H9 (cell line): ENCODE data around the gene ZNF71. TPM values are rescaled to one million over a fixed set of nuclear protein-coding genes. Genes with fewer than 3 reads are reported as not detected.

ENCODE experiments used
- DNase-seq: peaks from one replicate; pipeline ENCODE4 v3.0.0-alpha.2; 2017
- H2AFZ ChIP-seq: one replicate; pipeline ENCODE4 v1.6.1; 2013; ENCODE audit warnings: mild to moderate bottlenecking, low read length, control low read depth, moderate library complexity
- H2AK5ac ChIP-seq: 2 replicates; pipeline ENCODE4 v1.6.1; 2013; ENCODE audit warnings: low read length, control low read depth, mixed read lengths; ENCODE audit not compliant: insufficient read length
- H2BK120ac ChIP-seq: one replicate; pipeline ENCODE4 v1.6.1; 2013; ENCODE audit warnings: low read depth, mild to moderate bottlenecking, low read length, control low read depth, inconsistent platforms; ENCODE audit not compliant: poor library complexity, severe bottlenecking
- H2BK12ac ChIP-seq: 2 replicates; pipeline ENCODE4 v1.6.1; 2013; ENCODE audit warnings: low read length, control low read depth, mixed read lengths, low read depth; ENCODE audit not compliant: insufficient read length
- H2BK15ac ChIP-seq: 2 replicates; pipeline ENCODE4 v1.6.1; 2013; ENCODE audit warnings: low read depth, low read length, control low read depth
- H2BK20ac ChIP-seq: one replicate; pipeline ENCODE4 v1.6.1; 2013; ENCODE audit warnings: low read depth, mild to moderate bottlenecking, low read length, control low read depth, inconsistent platforms; ENCODE audit not compliant: poor library complexity, severe bottlenecking
- H2BK5ac ChIP-seq: 2 replicates; pipeline ENCODE4 v1.6.1; 2013; ENCODE audit warnings: low read length, control low read depth, mixed read lengths; ENCODE audit not compliant: insufficient read length
- H3K14ac ChIP-seq: 2 replicates; pipeline ENCODE4 v1.6.1; 2013; ENCODE audit warnings: low read length, control low read depth; ENCODE audit not compliant: insufficient read depth
- H3K18ac ChIP-seq: 2 replicates; pipeline ENCODE4 v1.6.1; 2013; ENCODE audit warnings: low read depth, mild to moderate bottlenecking, mixed read lengths, low read length, control low read depth; ENCODE audit not compliant: insufficient read length
- H3K23ac ChIP-seq: 2 replicates; pipeline ENCODE4 v1.6.1; 2013; ENCODE audit warnings: low read length, control low read depth, mixed read lengths, low read depth; ENCODE audit not compliant: insufficient read length
- H3K23me2 ChIP-seq: 2 replicates; pipeline ENCODE4 v1.6.1; 2013; ENCODE audit warnings: low read depth, mild to moderate bottlenecking, mixed read lengths, low read length, control low read depth; ENCODE audit not compliant: insufficient read length, poor library complexity, severe bottlenecking
- H3K27ac ChIP-seq: 2 replicates; pipeline ENCODE4 v1.5.1; 2013; ENCODE audit warnings: low read length, control low read depth, mixed read lengths, low read depth; ENCODE audit not compliant: insufficient read length
- H3K27me3 ChIP-seq: 2 replicates; pipeline ENCODE4 v1.6.1; 2013; ENCODE audit warnings: low read length, control low read depth, inconsistent platforms; ENCODE audit not compliant: insufficient read depth
- H3K4ac ChIP-seq: 2 replicates; pipeline ENCODE4 v1.6.1; 2013; ENCODE audit warnings: low read depth, mild to moderate bottlenecking, control low read depth, inconsistent platforms, low read length, moderate library complexity
- H3K4me1 ChIP-seq: 2 replicates; pipeline ENCODE4 v1.6.1; 2013; ENCODE audit warnings: low read length, control low read depth, inconsistent platforms; ENCODE audit not compliant: insufficient read depth
- H3K4me2 ChIP-seq: 2 replicates; pipeline ENCODE4 v1.6.1; 2013; ENCODE audit warnings: low read length, control low read depth, mixed read lengths; ENCODE audit not compliant: insufficient read length, insufficient read depth
- H3K56ac ChIP-seq: 2 replicates; pipeline ENCODE4 v1.6.1; 2013; ENCODE audit warnings: low read depth, mild to moderate bottlenecking, mixed read lengths, low read length, control low read depth; ENCODE audit not compliant: insufficient read length
- H3K79me1 ChIP-seq: 2 replicates; pipeline ENCODE4 v1.6.1; 2013; ENCODE audit warnings: low read depth, mild to moderate bottlenecking, moderate library complexity, low read length, control low read depth, inconsistent platforms; ENCODE audit not compliant: insufficient read depth, poor library complexity, severe bottlenecking
- H3K79me2 ChIP-seq: 2 replicates; pipeline ENCODE4 v1.6.1; 2013; ENCODE audit warnings: low read length, control low read depth, inconsistent platforms; ENCODE audit not compliant: insufficient read depth
- H3K9ac ChIP-seq: 2 replicates; pipeline ENCODE4 v1.6.1; 2013; ENCODE audit warnings: low read length, control low read depth, mixed read lengths; ENCODE audit not compliant: insufficient read length; ENCODE audit errors: extremely low read depth
- H3K9me3 ChIP-seq: one replicate; pipeline ENCODE4 v1.6.1; 2013; ENCODE audit warnings: low read depth, low read length, inconsistent platforms; ENCODE audit not compliant: control insufficient read depth
- H3T11ph ChIP-seq: one replicate; pipeline ENCODE4 v1.6.1; 2013; ENCODE audit warnings: mild to moderate bottlenecking, low read length, control low read depth, inconsistent platforms
- H4K20me1 ChIP-seq: one replicate; pipeline ENCODE4 v1.6.1; 2013; ENCODE audit not compliant: control insufficient read depth, insufficient read length, insufficient read depth
- H4K5ac ChIP-seq: 2 replicates; pipeline ENCODE4 v1.6.1; 2013; ENCODE audit warnings: low read depth, mild to moderate bottlenecking, mixed read lengths, low read length, control low read depth; ENCODE audit not compliant: insufficient read length
- H4K8ac ChIP-seq: replicated peaks from 2 replicates; pipeline ENCODE4 v1.6.1; 2013; ENCODE audit warnings: low read length, control low read depth, mixed read lengths, low read depth; ENCODE audit not compliant: insufficient read length
- H4K91ac ChIP-seq: 2 replicates; pipeline ENCODE4 v1.6.1; 2013; ENCODE audit warnings: low read depth, mild to moderate bottlenecking, moderate library complexity, mixed read lengths, low read length, control low read depth; ENCODE audit not compliant: insufficient read length
- H3K27ac Mint-ChIP-seq, 3 experiments: 2 replicates in 2 of 3; 3 replicates in 1 of 3; pipeline ENCODE4 v1.8.0; 2020 to 2021; ENCODE audit warnings: mixed read lengths in 3 of 3, mild to moderate bottlenecking in 1 of 3, moderate library complexity in 1 of 3
- H3K27me3 Mint-ChIP-seq: 2 replicates; pipeline ENCODE4 v1.8.0; 2021; ENCODE audit warnings: low read depth, mild to moderate bottlenecking, moderate library complexity, mixed read lengths
- H3K36me3 Mint-ChIP-seq, 3 experiments: 2 replicates in 2 of 3; 3 replicates in 1 of 3; pipeline ENCODE4 v1.8.0; 2020 to 2021; ENCODE audit warnings: low read depth in 3 of 3, mixed read lengths in 3 of 3; ENCODE audit not compliant: insufficient read depth in 1 of 3
- H3K4me1 Mint-ChIP-seq, 2 experiments: 2 replicates each; pipeline ENCODE4 v1.8.0; 2020; ENCODE audit warnings: mixed read lengths in 2 of 2
- H3K4me3 Mint-ChIP-seq, 2 experiments: 2 replicates in 1 of 2; 3 replicates in 1 of 2; pipeline ENCODE4 v1.8.0; 2020 to 2021; ENCODE audit warnings: mild to moderate bottlenecking in 2 of 2, mixed read lengths in 2 of 2, moderate library complexity in 1 of 2
- H3K9me3 Mint-ChIP-seq, 2 experiments: 2 replicates in 1 of 2; 3 replicates in 1 of 2; pipeline ENCODE4 v1.8.0; 2020; ENCODE audit warnings: mild to moderate bottlenecking in 2 of 2, mixed read lengths in 2 of 2, moderate library complexity in 1 of 2
- WGBS: extraction: QIAGEN DNeasy Blood & Tissue Kit; methylation state at CpG from one replicate; pipeline ENCODE4 v1.1.7; 2013; ENCODE audit warnings: missing lambda C conversion rate, low lambda C conversion rate, mixed read lengths; ENCODE audit not compliant: insufficient read length; ENCODE audit errors: extremely low coverage; 5-methylcytosine and 5-hydroxymethylcytosine counted together
- total RNA-seq: library from RNA; stranded (reverse); gene quantifications from 2 replicates; pipeline ENCODE4 v1.2.1, GENCODE V29; 2021
- TF ChIP-seq, protein P1 (sequence below): fragments of 200-600 bp; sonication (generic); conservative IDR thresholded peaks from 3 replicates; pipeline ENCODE4 v1.8.0; 2021; ENCODE audit warnings: antibody characterized with exemption, mild to moderate bottlenecking

Gene ZNF71
- total RNA-seq, 1 experiment from 2014 or later = 7.2 TPM

DNA sequence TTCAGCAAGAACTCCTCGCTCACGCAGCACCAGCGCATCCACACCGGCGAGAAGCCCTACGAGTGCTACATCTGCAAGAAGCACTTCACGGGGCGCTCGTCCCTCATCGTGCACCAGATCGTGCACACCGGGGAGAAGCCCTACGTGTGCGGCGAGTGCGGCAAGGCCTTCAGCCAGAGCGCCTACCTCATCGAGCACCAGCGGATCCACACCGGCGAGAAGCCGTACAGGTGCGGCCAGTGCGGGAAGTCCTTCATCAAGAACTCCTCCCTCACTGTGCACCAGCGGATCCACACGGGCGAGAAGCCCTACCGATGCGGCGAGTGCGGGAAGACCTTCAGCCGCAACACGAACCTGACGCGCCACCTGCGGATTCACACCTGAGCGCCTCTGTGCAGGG, 27.3 kb downstream of the ZNF71 start:
- Mint-ChIP-seq H3K4me3 (no peak overlapping the region), H3K9me3 (peaks cover 88 to 94% of the 10 kb centered on the region in 2 experiments)

More for the DNA sequence above, 27.3 kb downstream of the ZNF71 start:
- no peak overlapping the region for H3K14ac ChIP-seq
- H3K27ac ChIP-seq = no peak overlapping the region
- H4K91ac ChIP-seq = no peak overlapping the region
- no peaks in the 10 kb centered on the region; the same call in none of the 2 replicates for H3K27me3 Mint-ChIP-seq
- H3K4me1 Mint-ChIP-seq = no peaks in the 10 kb centered on the region
- no peak overlapping the region for H2AFZ ChIP-seq
- H3K27me3 ChIP-seq = no peaks in the 10 kb centered on the region
- H3T11ph ChIP-seq = no peak overlapping the region
- no peak overlapping the region for H2BK120ac ChIP-seq
- DNase-seq = no peak
- H3K4ac ChIP-seq = no peak overlapping the region
- H3K27ac Mint-ChIP-seq = no peak overlapping the region
- H2AK5ac ChIP-seq = no peak overlapping the region
- no CpG with 5 or more reads among the region's 37 CpGs for WGBS
- H3K9ac ChIP-seq = no peak overlapping the region
- H3K23me2 ChIP-seq = no peaks in the 10 kb centered on the region
- no peaks in the 10 kb centered on the region for H4K20me1 ChIP-seq
- H2BK5ac ChIP-seq = no peak overlapping the region
- no peak overlapping the region for H3K18ac ChIP-seq
- no peak overlapping the region for H3K56ac ChIP-seq
- TF ChIP-seq, protein P1, sequence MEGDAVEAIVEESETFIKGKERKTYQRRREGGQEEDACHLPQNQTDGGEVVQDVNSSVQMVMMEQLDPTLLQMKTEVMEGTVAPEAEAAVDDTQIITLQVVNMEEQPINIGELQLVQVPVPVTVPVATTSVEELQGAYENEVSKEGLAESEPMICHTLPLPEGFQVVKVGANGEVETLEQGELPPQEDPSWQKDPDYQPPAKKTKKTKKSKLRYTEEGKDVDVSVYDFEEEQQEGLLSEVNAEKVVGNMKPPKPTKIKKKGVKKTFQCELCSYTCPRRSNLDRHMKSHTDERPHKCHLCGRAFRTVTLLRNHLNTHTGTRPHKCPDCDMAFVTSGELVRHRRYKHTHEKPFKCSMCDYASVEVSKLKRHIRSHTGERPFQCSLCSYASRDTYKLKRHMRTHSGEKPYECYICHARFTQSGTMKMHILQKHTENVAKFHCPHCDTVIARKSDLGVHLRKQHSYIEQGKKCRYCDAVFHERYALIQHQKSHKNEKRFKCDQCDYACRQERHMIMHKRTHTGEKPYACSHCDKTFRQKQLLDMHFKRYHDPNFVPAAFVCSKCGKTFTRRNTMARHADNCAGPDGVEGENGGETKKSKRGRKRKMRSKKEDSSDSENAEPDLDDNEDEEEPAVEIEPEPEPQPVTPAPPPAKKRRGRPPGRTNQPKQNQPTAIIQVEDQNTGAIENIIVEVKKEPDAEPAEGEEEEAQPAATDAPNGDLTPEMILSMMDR = no peak
- H2BK12ac ChIP-seq = no peak overlapping the region
- H2BK15ac ChIP-seq = no peak overlapping the region
- no peak overlapping the region for H4K5ac ChIP-seq
- peaks cover 13% of the 10 kb centered on the region for H3K9me3 ChIP-seq
- no peaks in the 10 kb centered on the region for H3K79me2 ChIP-seq
- H3K4me1 ChIP-seq = no peaks in the 10 kb centered on the region
- H3K79me1 ChIP-seq = no peaks in the 10 kb centered on the region
- peaks cover 77 to 86% (median 80%) of the 10 kb centered on the region in 3 experiments for H3K36me3 Mint-ChIP-seq
- no peak overlapping the region for H2BK20ac ChIP-seq
- no peak overlapping the region for H3K23ac ChIP-seq
- no peak overlapping the region for H3K4me2 ChIP-seq
- no peak overlapping the region for H4K8ac ChIP-seq
